DOHH2 (cell line): ENCODE measurements around the gene AP5Z1.

ENCODE experiments used
- CTCF ChIP-seq: fragments of 200-600 bp; sonication (generic); IDR thresholded peaks from one replicate; pipeline ENCODE4 v1.5.1; 2014; ENCODE audit warnings: antibody characterized with exemption, mild to moderate bottlenecking, low read depth, low read length; ENCODE audit not compliant: poor library complexity, severe bottlenecking
- EZH2phosphoT487 ChIP-seq: fragments of 200-600 bp; sonication (generic); IDR thresholded peaks from 2 replicates; pipeline ENCODE4 v1.6.1; 2017; ENCODE audit warnings: borderline replicate concordance, mild to moderate bottlenecking, antibody characterized with exemption, low read length, moderate library complexity, mixed read lengths

GRCh38 chr7:4820967-4821471, 45.6 kb downstream of the AP5Z1 start:
- no peak for TF ChIP-seq EZH2phosphoT487
- TF ChIP-seq CTCF = no peak
